Activated T-cell treated with anti-CD3 and anti-CD28 coated beads for 48 hours (primary cell): ENCODE measurements around the gene COX5A.

Experiments
- DNase-seq: peaks from one replicate; pipeline ENCODE4 v3.0.0-alpha.2; 2020; ENCODE audit warnings: low read depth

Gene COX5A

DNA sequence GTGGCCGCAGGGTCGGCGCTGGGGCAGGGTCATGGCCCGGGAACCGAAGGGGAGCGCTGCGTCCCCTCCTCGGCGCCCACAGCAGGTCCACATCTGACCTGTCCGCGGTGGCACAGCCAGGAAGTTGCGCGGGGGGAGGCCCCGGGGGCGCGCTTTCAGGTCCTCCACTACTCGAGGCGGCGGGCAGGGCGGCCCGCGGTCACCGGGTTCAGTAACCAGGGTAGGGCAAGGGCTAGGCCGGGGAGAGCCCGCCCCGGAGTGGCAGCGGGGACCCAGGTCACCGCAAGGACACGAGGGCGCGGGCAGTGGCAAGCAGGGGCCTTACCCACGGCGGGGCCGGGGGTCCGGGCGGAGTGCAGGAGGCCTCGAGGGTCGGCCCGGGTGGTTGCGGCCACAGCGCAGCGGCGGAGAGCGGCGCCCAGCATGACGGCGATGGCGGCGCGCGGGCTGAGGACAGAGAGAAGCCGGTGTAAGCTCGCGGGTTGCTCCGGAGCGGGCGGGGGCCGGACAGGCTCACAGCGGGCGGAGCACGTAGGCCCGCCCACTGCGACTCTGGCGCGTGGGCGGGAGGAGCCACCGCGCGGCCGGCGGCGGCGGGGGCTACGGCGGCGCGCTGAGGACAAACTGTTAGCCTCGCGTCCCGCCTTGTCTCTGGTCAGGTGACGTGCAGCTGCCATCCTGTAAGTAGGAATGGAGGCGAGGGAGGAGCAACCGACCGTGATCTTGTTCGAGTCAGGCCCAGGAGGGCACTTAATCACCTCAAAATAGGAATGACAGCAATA lies at the start of gene COX5A:
Gene COX5A, minus strand, starts transcription at position 484 of the 782 bp plus-strand sequence. Its CDS starts 59 bp downstream, at position 425.
- peak; percentile 92 for DNase-seq

DNA sequence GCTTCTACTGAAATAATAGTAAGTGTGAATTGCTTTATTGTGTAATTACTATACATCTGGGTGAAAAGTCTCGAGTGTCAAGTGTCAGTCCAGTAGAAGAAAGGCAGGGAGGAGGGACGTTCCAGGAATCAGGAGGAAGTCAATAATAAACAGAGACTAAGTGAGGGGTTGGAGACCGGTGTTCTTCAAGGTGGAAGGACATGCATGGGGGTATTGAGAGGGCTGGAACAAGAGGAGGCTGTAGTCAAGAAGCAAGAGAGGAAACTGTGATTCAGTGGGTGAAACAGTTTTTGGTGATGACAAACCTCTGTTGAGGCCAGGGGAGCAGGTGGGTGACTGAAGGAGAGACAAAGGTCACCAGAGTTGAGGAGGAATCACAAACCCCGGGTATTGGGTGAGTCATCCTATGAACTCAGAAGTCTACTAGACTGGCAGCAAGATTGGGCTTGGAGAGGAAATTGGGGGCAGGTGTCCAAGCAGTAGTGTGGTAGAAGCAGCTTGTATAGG lies 45.9 kb upstream of the COX5A start:
- DNase-seq, result peak; percentile 47

DNA sequence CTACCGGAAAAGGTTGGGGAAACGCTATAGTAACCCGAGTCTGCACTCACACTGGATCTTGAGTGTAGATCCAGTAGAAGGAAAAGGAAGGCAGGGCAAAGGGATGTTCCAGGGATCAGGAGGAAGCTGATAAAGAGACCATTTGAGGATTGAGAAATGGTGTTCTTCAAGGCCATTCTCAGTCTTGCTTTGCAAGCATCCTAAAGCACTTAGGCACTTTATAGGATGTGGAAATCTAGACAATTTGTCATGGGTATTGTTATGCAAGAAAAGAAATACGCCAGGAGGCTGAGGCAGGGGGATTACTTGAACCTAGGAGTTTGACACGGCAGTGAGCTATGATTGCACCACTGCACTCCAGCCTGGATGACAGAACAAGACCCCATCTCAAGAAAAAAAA lies 44.3 kb upstream of the COX5A start:
- DNase-seq, result no peak

DNA sequence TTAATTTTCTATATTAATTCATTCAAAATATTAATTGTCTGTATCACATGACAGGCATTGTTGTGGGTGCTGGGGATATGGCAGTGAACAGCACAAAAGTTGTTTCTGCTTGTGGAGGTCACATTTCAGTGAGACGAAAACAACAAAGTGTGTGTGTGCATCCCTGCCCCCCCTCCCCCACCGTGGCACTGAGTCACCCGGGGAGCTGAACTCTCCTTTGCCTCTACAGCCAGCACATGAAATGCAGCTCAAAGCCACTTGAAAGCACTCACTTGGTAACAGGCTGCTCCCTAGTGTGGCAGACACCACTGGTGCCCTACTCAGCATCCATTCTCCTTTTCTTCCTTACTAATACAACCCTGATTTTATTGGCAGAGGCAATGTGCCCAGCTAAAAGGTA lies 40.6 kb upstream of the COX5A start:
- peak; percentile 50 for DNase-seq

DNA sequence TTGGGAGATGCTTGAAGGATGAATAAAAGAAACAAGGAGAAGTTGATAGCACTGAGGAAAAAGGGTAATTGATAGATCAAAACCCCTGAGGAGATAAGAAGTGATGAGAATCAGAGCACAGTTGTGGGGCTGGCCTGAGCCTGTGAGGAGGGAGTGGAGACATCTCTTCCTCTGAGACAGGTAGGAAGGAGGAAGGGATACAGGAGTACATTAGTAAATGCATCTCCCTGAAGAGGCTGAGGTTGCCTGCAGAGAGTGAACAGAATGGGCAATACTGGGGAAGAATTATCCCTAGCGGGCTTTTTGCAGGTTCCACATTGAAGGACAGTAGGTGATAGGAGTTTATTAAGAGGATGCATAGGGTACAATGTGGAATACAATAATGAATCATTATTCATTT lies 40.2 kb upstream of the COX5A start:
- DNase-seq, result no peak

DNA sequence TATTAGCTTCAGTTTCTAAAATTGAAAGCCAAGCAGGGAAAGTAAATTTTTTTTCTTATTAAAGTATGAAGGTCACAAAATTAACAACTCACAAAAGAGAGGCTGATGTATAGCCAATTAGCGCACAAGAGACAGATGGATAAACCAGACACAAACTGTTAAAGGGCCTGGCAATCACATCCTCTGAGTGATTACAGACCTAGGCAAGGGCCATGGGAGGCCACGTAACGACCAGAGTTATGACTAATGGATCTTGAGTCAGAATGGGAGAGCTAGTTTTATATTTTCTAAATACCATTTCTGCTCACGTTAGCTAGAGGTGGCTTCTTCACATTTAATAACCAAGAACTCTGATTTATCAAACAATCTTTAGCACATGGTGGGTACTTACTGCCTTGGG lies 39.7 kb upstream of the COX5A start:
- no peak for DNase-seq

DNA sequence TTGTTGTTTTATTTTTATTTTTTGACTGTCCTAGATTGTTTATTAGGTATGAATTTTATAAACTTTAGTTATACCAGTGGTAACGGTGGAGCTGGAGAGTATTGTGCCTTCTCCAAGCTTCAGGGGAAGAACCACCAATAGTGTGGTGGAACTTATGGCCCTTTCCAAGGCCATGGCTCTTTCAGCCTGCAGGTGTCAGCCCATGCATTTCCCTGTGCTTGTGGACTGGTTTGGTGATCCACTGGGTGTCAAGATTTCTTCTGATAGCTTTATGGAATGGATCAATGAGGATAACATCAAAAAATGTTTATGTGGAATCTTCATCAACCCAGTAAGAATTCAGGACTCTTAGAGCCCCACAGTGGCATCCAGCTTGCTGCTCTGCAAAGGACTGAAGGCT lies 38.3 kb upstream of the COX5A start:
- no peak for DNase-seq

DNA sequence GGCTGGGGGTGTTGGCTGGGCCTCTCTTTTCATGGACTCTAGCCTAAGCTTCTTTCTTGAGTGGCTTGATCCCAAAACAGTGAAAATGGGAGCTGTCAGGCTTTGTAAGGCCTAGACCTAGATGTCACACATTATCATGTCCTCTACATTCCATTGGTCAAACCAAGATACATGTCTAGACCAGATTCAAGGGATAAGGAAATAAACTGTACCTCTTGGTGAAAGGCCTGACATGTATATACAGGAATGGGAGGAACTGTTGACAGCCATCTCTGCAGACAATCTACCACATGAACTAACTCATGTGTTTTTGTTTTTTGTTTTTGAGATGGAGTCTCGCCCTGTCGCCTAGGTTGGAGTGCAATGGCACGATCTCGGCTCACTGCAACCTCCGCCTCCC lies 29.8 kb upstream of the COX5A start:
- no peak for DNase-seq

DNA sequence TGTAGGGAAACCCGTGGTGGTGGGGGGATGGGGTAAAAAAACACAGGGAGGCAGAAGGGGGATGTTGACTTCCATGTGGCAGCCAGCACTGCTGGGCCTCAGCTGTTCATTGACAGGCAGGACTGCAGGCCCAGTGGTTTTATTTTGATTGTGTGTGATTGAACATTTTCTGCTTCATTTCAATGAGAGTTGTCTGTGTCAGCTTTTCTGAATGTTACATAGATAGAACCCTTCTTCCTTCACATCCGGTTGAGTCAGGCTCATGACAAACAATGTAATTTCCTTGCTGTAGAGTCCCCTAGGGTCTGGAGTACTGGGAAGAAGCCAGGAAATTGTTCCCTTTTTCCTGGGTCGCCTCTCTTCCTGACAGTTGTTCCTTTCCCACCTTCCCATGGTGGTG lies 26.9 kb upstream of the COX5A start:
- no peak for DNase-seq

DNA sequence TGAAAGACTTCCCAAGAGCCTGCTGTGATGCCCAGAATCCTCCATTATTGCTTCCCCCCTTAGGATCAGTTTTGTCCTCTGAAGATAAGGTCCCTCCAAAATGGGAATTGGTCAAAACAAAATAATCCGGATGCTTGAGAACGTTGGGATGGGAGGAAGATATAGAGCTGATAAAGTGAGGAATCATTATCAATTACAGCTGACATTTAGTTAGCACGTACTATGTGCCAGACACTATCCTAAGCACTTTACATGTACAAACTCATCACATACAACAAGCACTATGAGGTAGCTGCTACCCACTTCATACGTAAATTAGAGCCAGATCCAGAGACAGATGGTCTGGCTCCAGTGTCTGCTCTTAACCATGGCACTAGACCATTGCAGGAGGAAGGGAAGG lies 25.3 kb upstream of the COX5A start:
- no peak for DNase-seq

DNA sequence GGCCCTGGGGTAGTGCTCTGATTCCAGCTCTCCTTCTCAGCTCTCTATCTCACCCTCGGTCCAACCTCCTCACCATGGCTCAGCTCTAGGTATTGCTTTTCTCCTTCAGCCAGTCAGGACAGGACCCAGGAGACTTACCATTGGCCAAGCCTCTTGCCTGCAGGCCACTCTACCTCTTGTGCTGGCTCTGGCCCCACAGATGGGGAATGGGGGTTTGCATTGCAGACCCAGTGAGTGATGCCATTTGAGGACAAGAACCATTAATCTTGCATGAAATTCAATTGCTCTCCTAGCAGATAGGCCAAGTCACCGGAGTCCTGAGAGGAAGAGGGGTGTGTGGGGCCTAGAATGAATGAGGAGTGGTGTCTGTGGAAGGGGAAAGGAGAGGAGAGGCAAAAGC lies 24.8 kb upstream of the COX5A start:
- DNase-seq, result no peak

DNA sequence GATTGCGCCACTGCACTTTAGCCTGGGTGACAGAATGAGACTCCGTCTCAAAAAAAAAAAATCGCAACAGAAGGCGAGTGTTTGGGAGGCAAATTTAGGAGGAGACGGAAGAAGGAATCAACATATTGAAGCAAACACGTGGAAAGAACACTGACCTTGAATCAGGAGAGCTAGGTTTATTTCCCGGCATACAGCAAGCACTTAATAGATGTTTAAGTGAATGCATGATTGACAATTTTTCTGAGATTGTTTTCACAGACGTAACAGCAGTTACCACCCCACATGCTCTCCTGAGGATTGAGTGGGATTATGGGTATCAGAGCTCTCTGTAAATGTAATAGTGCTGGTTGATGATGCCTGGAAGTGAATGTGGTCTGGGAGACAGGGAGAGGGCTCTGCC lies 24.3 kb upstream of the COX5A start:
- no peak for DNase-seq

DNA sequence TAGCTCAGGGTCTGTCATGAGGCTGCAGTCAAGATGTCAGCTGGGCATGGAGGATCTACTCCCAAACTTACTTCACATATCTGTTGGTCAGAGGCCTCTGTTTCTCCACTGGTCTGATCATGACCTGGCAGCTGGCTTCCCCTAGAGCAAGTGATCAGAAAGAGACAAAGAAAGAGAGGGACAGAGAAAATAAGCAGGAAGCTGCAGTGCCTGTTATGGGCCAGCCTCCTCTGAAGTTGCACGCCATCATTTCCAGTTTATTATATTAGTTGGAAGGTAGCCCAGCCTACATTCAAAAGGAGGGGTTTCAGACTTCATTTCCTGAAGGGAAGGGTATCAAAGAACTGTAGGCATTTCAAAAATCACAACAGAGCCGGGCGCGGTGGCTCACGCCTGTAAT lies 23.7 kb upstream of the COX5A start:
- no peak for DNase-seq

DNA sequence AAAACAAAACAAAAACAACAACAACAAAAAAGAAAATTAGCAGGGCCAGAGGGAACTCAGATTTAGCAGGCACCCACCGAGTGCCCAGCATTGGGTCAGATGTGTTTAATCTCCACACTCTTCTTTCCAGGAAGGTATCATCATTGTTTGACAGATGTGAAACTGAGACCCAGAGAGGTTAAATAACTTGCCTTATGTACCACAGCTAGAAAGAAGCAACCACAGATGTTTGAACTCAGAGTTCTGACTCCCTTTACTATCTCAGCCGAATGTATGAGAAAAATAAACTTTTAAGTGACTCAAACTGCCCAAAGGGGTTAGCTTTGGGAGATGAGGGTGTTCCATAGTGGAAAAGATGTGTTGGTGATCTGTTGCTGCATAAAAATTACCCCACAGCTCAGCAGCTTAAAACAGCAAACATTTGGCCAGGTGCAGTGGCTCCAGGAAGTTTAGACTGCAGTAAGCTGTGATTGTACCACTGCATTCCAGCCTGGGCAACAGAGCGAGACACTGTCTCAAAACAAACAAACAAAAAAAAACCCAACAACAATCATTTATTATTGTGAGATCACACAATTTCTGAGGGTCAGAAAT lies 23.2 kb upstream of the COX5A start:
- DNase-seq, result no peak

DNA sequence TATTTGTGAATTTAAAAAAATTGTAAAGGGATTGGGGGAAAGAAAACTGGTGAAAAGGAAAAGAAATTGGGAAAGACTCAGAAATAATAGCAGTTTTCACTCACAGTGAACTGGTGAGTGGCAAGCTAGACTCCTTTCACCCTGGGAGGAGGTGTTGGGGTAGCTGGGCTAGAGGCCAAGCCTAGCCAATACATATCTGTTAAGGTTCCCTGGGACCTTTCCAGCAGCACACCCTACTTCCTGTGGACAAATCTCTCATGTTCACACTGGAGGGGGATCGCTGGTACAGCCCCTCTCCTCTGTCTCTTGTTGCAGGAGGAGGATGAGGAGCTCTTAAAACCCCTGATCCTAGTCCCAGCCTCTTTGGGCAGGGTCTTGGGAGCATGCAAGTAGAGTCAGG lies 22.4 kb upstream of the COX5A start:
- no peak for DNase-seq

DNA sequence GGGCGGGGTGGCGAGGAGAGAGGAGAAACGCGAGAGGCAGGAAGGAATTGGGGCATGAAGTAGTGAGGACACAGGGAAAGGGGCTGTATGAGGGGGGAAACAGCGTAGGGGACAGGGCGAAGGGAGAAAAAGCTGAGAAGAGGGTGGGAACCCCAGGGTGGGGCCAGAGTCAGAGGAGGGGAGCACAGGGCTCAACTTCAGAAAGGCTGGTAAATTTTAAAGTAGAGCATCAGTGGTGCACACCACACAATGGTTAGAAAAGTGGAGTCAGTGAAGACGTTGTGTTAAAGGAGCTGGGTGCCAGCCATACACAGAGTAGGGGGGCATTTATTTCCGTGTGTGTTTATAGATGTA lies 21.7 kb upstream of the COX5A start:
- no peak for DNase-seq

DNA sequence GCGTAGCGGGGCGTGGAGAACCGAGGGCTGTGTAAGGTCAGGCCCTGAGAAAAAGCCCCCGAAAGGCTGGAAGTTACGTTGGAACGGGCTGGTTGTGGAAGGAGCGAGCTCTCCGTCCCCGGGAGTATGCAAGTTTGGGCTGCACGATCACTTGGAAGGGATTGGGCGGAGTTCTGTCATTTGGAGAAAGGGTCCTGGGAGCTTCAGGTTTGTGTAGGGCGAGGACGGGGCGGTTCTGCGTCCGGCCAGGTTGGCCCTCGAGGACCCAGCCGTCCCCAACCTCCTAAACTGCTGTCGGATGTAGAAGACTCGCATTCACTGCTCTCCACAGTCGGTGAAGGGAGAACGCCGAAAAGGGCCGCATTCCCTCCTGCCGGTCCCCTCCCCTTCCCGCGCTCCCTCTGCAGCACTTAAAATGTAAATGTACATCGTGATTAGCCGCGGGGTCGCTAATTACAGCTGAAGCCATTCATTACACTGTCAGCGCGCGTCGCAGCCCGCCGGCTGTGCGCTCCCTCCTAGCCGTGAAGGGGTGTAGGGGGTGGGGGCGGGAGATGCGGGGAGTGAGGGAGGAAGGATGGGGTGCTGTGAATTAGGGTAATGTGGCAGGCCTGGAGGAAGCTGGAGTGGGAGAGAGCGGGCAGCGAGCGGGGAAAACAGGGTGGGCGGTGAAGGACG lies 21.2 kb upstream of the COX5A start:
- no peak for DNase-seq

DNA sequence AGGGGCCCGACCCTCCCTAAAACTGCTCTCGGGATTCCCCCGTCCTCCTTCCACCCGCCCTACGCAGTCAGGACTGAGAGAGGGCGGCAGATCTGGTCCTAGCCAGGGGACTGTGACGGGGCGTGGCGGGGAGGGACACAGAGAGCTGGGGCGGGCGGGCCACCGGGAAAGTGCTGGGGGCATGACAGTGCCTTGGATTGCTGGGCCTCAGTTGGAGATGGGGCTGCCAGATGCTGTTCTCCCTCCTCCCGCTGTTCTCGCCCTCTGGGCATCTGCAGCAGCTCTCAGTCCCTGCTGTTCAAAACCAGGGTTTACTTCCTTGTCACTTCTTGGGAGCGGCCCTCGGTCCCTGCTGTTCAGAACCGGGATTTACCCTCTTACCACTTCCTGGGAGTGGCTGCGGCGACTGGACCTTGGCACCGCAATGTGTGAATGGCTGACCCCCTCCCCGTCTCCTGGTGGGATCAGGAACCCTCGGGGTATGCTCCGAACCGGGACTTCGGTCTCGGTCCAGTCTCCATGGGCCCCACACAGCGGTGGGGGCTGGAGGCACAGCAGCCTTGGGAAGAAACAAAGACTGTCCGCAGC lies 20.5 kb upstream of the COX5A start:
- DNase-seq, result no peak

DNA sequence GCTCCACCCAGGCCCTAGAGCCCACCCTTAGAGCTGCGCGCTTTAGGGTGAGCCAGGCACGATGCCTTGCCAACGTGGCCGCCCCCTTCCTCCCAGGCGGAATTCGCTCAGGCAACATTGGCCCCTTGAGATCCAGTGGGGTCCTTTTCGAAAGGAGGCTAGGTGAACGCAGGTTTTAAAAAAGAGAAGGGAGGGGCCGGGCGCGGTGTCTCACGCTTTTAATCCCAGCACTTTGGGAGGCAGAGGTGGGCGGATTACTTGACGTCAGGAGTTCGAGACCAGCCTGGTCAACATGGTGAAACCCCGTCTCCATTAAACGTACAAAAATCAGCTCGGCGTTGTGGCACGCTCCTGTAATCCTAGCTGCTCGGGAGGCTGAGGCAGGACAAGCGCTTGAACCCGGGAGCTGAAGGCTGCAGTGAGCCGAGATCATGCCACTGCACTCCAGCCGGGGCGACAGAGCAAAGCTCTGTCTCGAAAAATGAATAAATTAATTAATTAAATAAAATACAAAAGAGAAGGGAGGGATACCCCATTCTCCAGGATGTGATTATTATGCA lies 19.7 kb upstream of the COX5A start:
- DNase-seq, result no peak

DNA sequence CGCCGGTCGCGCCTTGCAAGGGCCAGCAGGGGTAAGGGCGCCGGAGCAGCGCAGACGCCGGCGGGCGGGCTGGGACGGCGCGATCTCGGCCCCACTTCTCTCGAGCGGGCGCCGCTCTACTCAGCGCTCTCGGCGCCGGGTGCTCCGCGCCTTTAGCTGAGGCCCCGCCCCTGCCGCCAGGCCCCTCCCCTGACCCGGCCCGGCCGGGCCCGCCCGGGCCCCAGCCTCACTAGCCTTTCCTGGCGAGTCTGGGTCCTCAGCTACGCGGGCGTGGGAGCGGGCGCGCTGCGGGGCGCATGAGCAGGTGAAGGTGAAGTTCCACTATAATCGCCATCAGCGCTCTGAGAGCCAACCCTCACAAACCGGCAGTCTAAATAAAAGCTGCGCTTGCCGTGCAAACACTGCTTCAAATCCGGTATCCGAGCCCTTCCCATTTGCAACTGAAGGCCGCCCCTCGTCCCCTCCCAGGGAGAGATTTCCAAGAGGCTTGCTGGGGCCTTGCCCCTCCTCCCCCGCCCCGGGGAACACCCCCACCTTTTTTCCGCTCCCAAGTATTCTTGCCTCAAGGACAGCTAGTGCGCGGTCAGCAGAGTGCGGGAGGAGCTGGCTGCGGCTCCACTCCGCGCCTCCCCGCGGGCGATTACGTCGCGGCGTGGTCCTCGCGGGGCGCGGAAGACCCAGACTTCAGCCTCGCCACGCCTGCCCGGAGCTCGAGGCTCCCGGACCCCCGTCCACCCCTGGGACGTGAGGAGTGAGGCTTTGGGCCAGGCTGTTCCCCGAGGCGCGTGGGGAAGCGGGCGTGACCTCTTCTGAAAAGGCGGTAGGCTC lies 19.0 kb upstream of the COX5A start, which contains the start of gene RPP25:
Gene RPP25, minus strand, starts transcription at position 125 of the 828 bp plus-strand sequence. CDS start 189 bp downstream, outside the sequence.
- DNase-seq, result peak; percentile 79
